ENCODE measurements around the gene WASL.

DNA sequence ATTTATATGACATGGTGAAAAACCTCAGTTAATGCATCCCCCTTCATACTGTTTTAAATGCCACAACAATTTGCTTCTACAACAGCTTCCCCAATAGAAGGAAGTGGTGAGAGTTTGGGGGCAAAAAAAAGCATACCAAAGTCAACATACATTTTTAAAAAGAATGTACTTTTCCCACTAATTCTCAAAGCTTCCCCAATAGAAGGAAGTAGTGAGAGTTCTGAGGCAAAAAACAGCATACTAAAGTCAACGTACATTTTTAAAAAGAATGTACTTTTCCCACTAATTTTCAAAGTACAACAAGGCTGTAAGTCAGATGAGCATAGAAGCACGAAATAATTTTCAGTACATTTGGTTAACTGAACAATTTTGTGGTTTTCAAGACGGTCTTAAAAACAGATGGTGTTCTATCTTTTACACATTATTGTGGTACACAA, 24.0 kb downstream of the WASL start:
- TF ChIP-seq GATA3 (IDR thresholded peaks at IDR 0.05; ENCODE audit: low read depth, low read length) (no peak), GATA2 (IDR thresholded peaks at IDR 0.05; ENCODE audit: low read depth, low read length) (no peak)
